IMR-90 (cell line): ENCODE data around the gene DHX57. TPM values are rescaled to one million over a fixed set of nuclear protein-coding genes. Genes with fewer than 3 reads are reported as not detected.

Source experiments
- ATAC-seq: fragments of 200-7000 bp; cut with Tn5 transposase; 2 replicates; pipeline ENCODE4 v1.9.1; 2020; ENCODE audit warnings: low read depth, mild to moderate bottlenecking, moderate library complexity
- BruUV-seq: library from RNA; stranded (reverse); fragments of 400-500 nt; replicated peaks from 2 replicates; lab custom pipeline; 2021; lab: Mats Ljungman, UMichigan
- CTCF ChIA-PET: fragments of 300-600 bp; formaldehyde crosslinking; extraction: SDS; loops from one replicate; lab custom pipeline; 2021; ENCODE audit warnings: antibody characterized with exemption; lab: Yijun Ruan, JAX
- POLR2A ChIA-PET: fragments of 300-600 bp; sonication (Branson Sonifier 250); formaldehyde crosslinking; loops from one replicate; lab custom pipeline; 2022; ENCODE audit warnings: antibody characterized with exemption; ENCODE audit not compliant: unreplicated experiment; lab: Charles Lee
- DNase-seq: peaks from one replicate; pipeline ENCODE4 v3.0.0; 2013
- H2AFZ ChIP-seq: replicated peaks from 2 replicates; pipeline ENCODE3; 2013; ENCODE audit warnings: low read length, mild to moderate bottlenecking; ENCODE audit not compliant: poor library complexity
- H2AK5ac ChIP-seq: 2 replicates; pipeline ENCODE4 v1.6.1; 2013; ENCODE audit warnings: low read depth, low read length, inconsistent platforms
- H2AK9ac ChIP-seq: replicated peaks from 2 replicates; pipeline ENCODE3; 2013; ENCODE audit warnings: mild to moderate bottlenecking, low read depth, low read length, moderate library complexity; ENCODE audit not compliant: poor library complexity
- H2BK120ac ChIP-seq: 2 replicates; pipeline ENCODE4 v1.6.1; 2013; ENCODE audit warnings: low read depth, low read length, inconsistent platforms
- H2BK15ac ChIP-seq: 3 replicates; pipeline ENCODE4 v1.6.1; 2013; ENCODE audit warnings: low read depth, low read length, inconsistent platforms
- H2BK20ac ChIP-seq: 2 replicates; pipeline ENCODE4 v1.6.1; 2013; ENCODE audit warnings: low read depth, mild to moderate bottlenecking, inconsistent platforms, low read length, moderate library complexity
- H2BK5ac ChIP-seq: 2 replicates; pipeline ENCODE4 v1.6.1; 2013; ENCODE audit warnings: mild to moderate bottlenecking, low read depth, low read length, inconsistent platforms; ENCODE audit not compliant: poor library complexity, severe bottlenecking
- H3K14ac ChIP-seq: replicated peaks from 2 replicates; pipeline ENCODE4 v1.6.1; 2013; ENCODE audit warnings: low read depth, low read length, inconsistent platforms
- H3K18ac ChIP-seq: 2 replicates; pipeline ENCODE4 v1.6.1; 2013; ENCODE audit warnings: low read depth, low read length, control low read depth
- H3K23ac ChIP-seq: 2 replicates; pipeline ENCODE4 v1.6.1; 2013; ENCODE audit warnings: low read depth, low read length, inconsistent platforms
- H3K27ac ChIP-seq: 2 replicates; pipeline ENCODE4 v1.5.1; 2013; ENCODE audit warnings: mild to moderate bottlenecking, control low read depth, low read length; ENCODE audit not compliant: insufficient read depth
- H3K27me3 ChIP-seq: 2 replicates; pipeline ENCODE4 v1.6.1; 2013; ENCODE audit warnings: low read length; ENCODE audit not compliant: control insufficient read depth, insufficient read depth
- H3K36me3 ChIP-seq: 2 replicates; pipeline ENCODE4 v1.6.1; 2013; ENCODE audit warnings: low read length, mixed read lengths; ENCODE audit not compliant: control insufficient read depth, insufficient read depth
- H3K4ac ChIP-seq: 2 replicates; pipeline ENCODE4 v1.6.1; 2013; ENCODE audit warnings: low read depth, low read length, inconsistent platforms
- H3K4me1 ChIP-seq: 2 replicates; pipeline ENCODE4 v1.6.1; 2013; ENCODE audit warnings: low read length, mixed read lengths; ENCODE audit not compliant: control insufficient read depth, insufficient read depth
- H3K4me2 ChIP-seq: 2 replicates; pipeline ENCODE4 v1.6.1; 2013; ENCODE audit warnings: low read depth, mild to moderate bottlenecking, control low read depth, low read length, moderate library complexity
- H3K4me3 ChIP-seq: 2 replicates; pipeline ENCODE4 v1.5.1; 2013; ENCODE audit warnings: low read depth, mild to moderate bottlenecking, control low read depth, low read length, moderate library complexity; ENCODE audit not compliant: insufficient read depth
- H3K56ac ChIP-seq: 2 replicates; pipeline ENCODE4 v1.6.1; 2013; ENCODE audit warnings: low read length, inconsistent platforms; ENCODE audit not compliant: insufficient read depth; ENCODE audit errors: extremely low read depth
- H3K79me1 ChIP-seq, 2 experiments: 2 replicates each; pipeline ENCODE4 v1.6.1; 2013; ENCODE audit warnings: low read length in 2 of 2, inconsistent platforms in 1 of 2, low read depth in 1 of 2
- H3K9ac ChIP-seq: 2 replicates; pipeline ENCODE4 v1.6.1; 2013; ENCODE audit warnings: low read depth, low read length, control low read depth
- H3K9me1 ChIP-seq: 2 replicates; pipeline ENCODE4 v1.6.1; 2013; ENCODE audit warnings: low read length, inconsistent platforms; ENCODE audit not compliant: insufficient read depth
- H3K9me3 ChIP-seq: 2 replicates; pipeline ENCODE4 v1.6.1; 2013; ENCODE audit warnings: low read length; ENCODE audit not compliant: control insufficient read depth, insufficient read depth
- H4K20me1 ChIP-seq: 2 replicates; pipeline ENCODE4 v1.6.1; 2013; ENCODE audit warnings: low read length, inconsistent platforms; ENCODE audit not compliant: insufficient read depth
- H4K5ac ChIP-seq: 2 replicates; pipeline ENCODE4 v1.6.1; 2013; ENCODE audit warnings: mild to moderate bottlenecking, low read depth, low read length, control low read depth
- H4K8ac ChIP-seq, 2 experiments: 2 replicates each; pipeline ENCODE4 v1.6.1; 2013; ENCODE audit warnings: low read depth in 2 of 2, low read length in 2 of 2, control low read depth in 1 of 2, inconsistent platforms in 1 of 2
- H4K91ac ChIP-seq: 2 replicates; pipeline ENCODE4 v1.6.1; 2013; ENCODE audit warnings: low read depth, low read length, inconsistent platforms; ENCODE audit not compliant: insufficient read depth
- FOS ChIP-seq: fragments of 150-350 bp; IDR thresholded peaks from 2 replicates; pipeline ENCODE4 v1.6.1; 2016; ENCODE audit warnings: low read depth, low read length
- MAFK ChIP-seq: IDR thresholded peaks from 2 replicates; pipeline ENCODE4 v1.6.1; 2012; ENCODE audit warnings: low read depth, low read length, improper control_type of control experiment
- NFE2L2 ChIP-seq: fragments of 150-350 bp; IDR thresholded peaks from 2 replicates; pipeline ENCODE4 v1.6.1; 2016; ENCODE audit warnings: low read depth, mild to moderate bottlenecking, low read length
- POLR2A ChIP-seq: IDR thresholded peaks from 2 replicates; pipeline ENCODE4 v1.6.1; 2012; ENCODE audit warnings: mild to moderate bottlenecking, low read depth, low read length
- RFX5 ChIP-seq: IDR thresholded peaks from 2 replicates; pipeline ENCODE4 v1.8.0; 2012; ENCODE audit warnings: low read depth, mild to moderate bottlenecking, low read length, moderate library complexity
- USF2 ChIP-seq: fragments of 150-350 bp; IDR thresholded peaks from 2 replicates; pipeline ENCODE4 v1.6.1; 2017; ENCODE audit warnings: mild to moderate bottlenecking, antibody characterized with exemption, low read length, low read depth
- WGBS, 2 experiments: methylation state at CpG; one replicate each; pipeline versions ENCODE4 v1.1.5 to v1.1.7; 2013; ENCODE audit warnings: missing lambda C conversion rate in 2 of 2; ENCODE audit not compliant: insufficient read length in 1 of 2; ENCODE audit errors: extremely low coverage in 2 of 2; 5-methylcytosine and 5-hydroxymethylcytosine counted together
- dilution Hi-C: fragments of 300-500 bp; cut with HindIII; formaldehyde crosslinking; loops from one replicate; pipeline ENCODE4 v1.14.3; 2018; ENCODE audit warnings: low sequenced_read_pairs; ENCODE audit not compliant: unreplicated experiment
- in situ Hi-C: fragments of 300-500 bp; cut with MboI; formaldehyde crosslinking; loops from 3 replicates; pipeline ENCODE4 v1.14.3; 2019; ENCODE audit warnings: low sequenced_read_pairs, inconsistent platforms, mixed read lengths
- intact Hi-C: fragments of 100-400 bp; cut with micrococcal nuclease; formaldehyde crosslinking; loops from 2 replicates; pipeline ENCODE4 v1.10.0; 2022
- polyA plus RNA-seq, 3 experiments: library from polyadenylated mRNA; depleted of rRNA; stranded (reverse); fragments of >200 nt; gene quantifications; 2 replicates each; pipeline ENCODE4 v1.2.3, GENCODE V29; 2012; ENCODE audit warnings: low replicate concordance in 1 of 3
- total RNA-seq: library from RNA; depleted of rRNA; stranded (reverse); fragments of >200 nt; gene quantifications from 2 replicates; pipeline ENCODE4 v1.2.3, GENCODE V29; 2012

DHX57 gene
- total and polyA plus RNA-seq, 2 of the 4 experiments (the other 2 are of a cell fraction) = 9.5 to 24.4 TPM

- Histone ChIP-seq H2BK5ac (no peak overlapping the region), H3K14ac (no peak overlapping the region), H3K4me2 (no peak overlapping the region), H3K27me3 (no peaks in the 10 kb centered on the region), H3K18ac (no peak overlapping the region), H3K9me1 (no peaks in the 10 kb centered on the region), H2AK9ac (no peak overlapping the region), H3K4ac (no peak overlapping the region), H3K79me1 (no peaks in the 10 kb centered on the region), H3K36me3 (peaks cover 23% of the 10 kb centered on the region), H2BK15ac (no peak overlapping the region), H3K23ac (no peak overlapping the region), H4K8ac (no peak overlapping the region), H4K91ac (no peak overlapping the region), H3K4me1 (peaks cover 1% of the 10 kb centered on the region), H2BK120ac (no peak overlapping the region), H3K4me3 (no peak overlapping the region), H3K9me3 (no peaks in the 10 kb centered on the region), H4K5ac (no peak overlapping the region), H2AFZ (no peak overlapping the region), H3K9ac (no peak overlapping the region), H2BK20ac (no peak overlapping the region), H3K27ac (no peak overlapping the region), H2AK5ac (no peak overlapping the region), H4K20me1 (no peaks in the 10 kb centered on the region), H3K56ac (no peak overlapping the region)
- in situ Hi-C loops (no loop called here), dilution Hi-C loops (no loop called here), intact Hi-C loops (no loop called here)
- TF ChIP-seq NFE2L2 (no peak), USF2 (no peak), POLR2A (no peak), MAFK (no peak), RFX5 (no peak), FOS (no peak)
- BruUV-seq = no TSS peak
- WGBS, 2 experiments = no CpG with 5 or more reads among the region's 5 CpGs
- no peak for DNase-seq
- ChIA-PET CTCF (no interaction called here), POLR2A (no interaction called here)
- no peak for ATAC-seq
Measured at GRCh38 chr2:38823386-38823785, 52.3 kb downstream of the DHX57 start.
